HG02571 (cell line): ENCODE data around the gene AOX1.
A peak's percentile ranks its signal among the peaks of the same experiment; 100 is the strongest.
"Not testable (repeated sequence)": the region's sequence is repeated elsewhere in the genome, so short reads cannot be mapped to it uniquely, and the experiment has no call there.

ENCODE experiments used
- ATAC-seq: cut with Tn5 transposase; IDR thresholded peaks from one replicate; pipeline ENCODE4 v1.9.1; 2021; ENCODE audit warnings: mild to moderate bottlenecking, moderate library complexity; ENCODE audit not compliant: unreplicated experiment

The AOX1 gene

GRCh38 chr2:200698217-200698616, 112.4 kb downstream of the AOX1 start:
- ATAC-seq = no peak

GRCh38 chr2:200699310-200699709, 113.5 kb downstream of the AOX1 start:
- ATAC-seq = no peak

- no peak for ATAC-seq
These were observed 115.0 kb downstream of the AOX1 start for GRCh38 chr2:200700856-200701255.

- no peak for ATAC-seq
These were observed 116.2 kb downstream of the AOX1 start for GRCh38 chr2:200702044-200702443.

GRCh38 chr2:200702646-200703118, 116.9 kb downstream of the AOX1 start:
- ATAC-seq = no peak

GRCh38 chr2:200703127-200703925, 117.5 kb downstream of the AOX1 start:
- no peak for ATAC-seq

GRCh38 chr2:200703926-200704637, 118.3 kb downstream of the AOX1 start:
- ATAC-seq = no peak

- ATAC-seq = no peak
These were observed 119.7 kb downstream of the AOX1 start for GRCh38 chr2:200705305-200706041.

- ATAC-seq = no peak
These were observed 123.1 kb downstream of the AOX1 start for GRCh38 chr2:200708943-200709342.

GRCh38 chr2:200713003-200713703, 127.3 kb downstream of the AOX1 start:
- ATAC-seq = peak; percentile 100

- ATAC-seq = no peak
These were observed 127.9 kb downstream of the AOX1 start for GRCh38 chr2:200713704-200714064.

GRCh38 chr2:200715014-200715413, 129.2 kb downstream of the AOX1 start:
- ATAC-seq = not testable (repeated sequence)

- no peak for ATAC-seq
These were observed 130.6 kb downstream of the AOX1 start for GRCh38 chr2:200716386-200716785.
